GM12865 (cell line): ENCODE results near the gene UFC1.

ENCODE experiments used
- DNase-seq: peaks from one replicate; pipeline ENCODE4 v3.0.0; 2010; ENCODE audit warnings: low read depth
- H3K4me3 ChIP-seq: 2 replicates; pipeline ENCODE4 v1.5.1; 2011; ENCODE audit warnings: mild to moderate bottlenecking, low read depth, low read length, control low read depth
- TF ChIP-seq, protein P1 (sequence below): IDR thresholded peaks from 2 replicates; pipeline ENCODE4 v1.5.1; 2011; ENCODE audit warnings: low read length, control low read depth, low read depth, inconsistent platforms; ENCODE audit not compliant: insufficient read depth; ENCODE audit errors: missing control alignments

Gene UFC1

DNA sequence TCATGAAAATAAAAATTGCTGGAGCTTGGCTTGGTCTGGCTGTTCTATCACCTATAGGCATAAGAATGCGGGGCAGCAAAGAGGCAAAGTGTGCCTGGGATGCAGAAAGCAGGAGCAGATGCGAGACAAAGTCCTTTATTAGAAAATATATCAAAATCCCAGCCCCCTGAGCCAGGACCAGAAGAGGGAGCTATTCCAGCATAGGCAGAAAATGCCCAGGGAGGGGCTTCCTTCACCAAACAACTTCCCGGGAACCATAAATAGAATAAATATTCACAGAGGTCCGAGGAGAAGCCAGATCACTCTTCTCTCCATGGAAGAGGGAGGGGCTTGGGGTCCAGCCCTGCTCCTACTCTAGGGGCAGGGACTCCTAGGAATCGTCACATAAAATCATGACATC is 17.4 kb downstream of the UFC1 start:
- H3K4me3 ChIP-seq: no peak overlapping the region
- TF ChIP-seq, protein P1, sequence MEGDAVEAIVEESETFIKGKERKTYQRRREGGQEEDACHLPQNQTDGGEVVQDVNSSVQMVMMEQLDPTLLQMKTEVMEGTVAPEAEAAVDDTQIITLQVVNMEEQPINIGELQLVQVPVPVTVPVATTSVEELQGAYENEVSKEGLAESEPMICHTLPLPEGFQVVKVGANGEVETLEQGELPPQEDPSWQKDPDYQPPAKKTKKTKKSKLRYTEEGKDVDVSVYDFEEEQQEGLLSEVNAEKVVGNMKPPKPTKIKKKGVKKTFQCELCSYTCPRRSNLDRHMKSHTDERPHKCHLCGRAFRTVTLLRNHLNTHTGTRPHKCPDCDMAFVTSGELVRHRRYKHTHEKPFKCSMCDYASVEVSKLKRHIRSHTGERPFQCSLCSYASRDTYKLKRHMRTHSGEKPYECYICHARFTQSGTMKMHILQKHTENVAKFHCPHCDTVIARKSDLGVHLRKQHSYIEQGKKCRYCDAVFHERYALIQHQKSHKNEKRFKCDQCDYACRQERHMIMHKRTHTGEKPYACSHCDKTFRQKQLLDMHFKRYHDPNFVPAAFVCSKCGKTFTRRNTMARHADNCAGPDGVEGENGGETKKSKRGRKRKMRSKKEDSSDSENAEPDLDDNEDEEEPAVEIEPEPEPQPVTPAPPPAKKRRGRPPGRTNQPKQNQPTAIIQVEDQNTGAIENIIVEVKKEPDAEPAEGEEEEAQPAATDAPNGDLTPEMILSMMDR: no peak
- DNase-seq: no peak

DNA sequence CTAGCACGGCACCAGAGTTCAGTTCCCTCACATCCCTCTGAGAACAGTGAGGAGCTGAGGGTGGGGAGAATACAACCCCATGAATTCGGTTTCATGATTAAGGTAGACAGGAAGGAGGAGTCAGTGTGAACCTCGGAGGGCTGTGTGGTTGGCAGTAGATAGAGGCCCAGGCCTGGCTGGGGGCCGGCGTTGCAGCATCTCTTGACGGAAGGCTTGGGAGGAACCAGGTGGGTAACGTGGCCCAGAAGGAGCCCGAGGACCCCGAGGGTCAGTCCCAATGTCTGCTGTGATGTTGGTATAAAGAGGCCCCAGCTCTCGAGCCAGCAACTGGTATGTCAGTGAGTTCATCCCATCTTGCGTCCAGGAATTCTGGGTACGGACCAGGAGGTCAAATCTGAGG is 17.9 kb downstream of the UFC1 start:
- no peak overlapping the region for H3K4me3 ChIP-seq
- TF ChIP-seq, protein P1: no peak
- DNase-seq: no peak

DNA sequence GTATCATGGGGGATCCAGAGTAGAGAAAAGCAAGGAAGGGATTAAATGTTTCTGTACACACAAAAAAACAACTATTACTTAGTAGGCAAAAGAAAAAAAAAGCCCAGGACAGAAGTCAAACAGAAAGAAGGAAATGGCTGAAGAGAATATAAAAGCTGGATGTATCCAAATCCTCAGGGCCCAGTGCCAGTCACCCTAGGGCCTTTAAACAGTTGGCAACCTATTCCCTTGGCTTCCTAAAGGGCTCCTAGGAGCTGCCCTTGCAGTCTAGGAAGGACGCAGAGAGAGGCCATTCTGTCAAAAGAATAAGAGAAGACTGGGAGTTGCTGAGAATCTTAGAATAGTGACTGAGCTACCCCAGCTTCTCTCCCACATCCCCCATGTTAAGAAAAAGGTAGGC is 18.6 kb downstream of the UFC1 start:
- no peak overlapping the region for H3K4me3 ChIP-seq
- no peak for DNase-seq
- TF ChIP-seq, protein P1: no peak

DNA sequence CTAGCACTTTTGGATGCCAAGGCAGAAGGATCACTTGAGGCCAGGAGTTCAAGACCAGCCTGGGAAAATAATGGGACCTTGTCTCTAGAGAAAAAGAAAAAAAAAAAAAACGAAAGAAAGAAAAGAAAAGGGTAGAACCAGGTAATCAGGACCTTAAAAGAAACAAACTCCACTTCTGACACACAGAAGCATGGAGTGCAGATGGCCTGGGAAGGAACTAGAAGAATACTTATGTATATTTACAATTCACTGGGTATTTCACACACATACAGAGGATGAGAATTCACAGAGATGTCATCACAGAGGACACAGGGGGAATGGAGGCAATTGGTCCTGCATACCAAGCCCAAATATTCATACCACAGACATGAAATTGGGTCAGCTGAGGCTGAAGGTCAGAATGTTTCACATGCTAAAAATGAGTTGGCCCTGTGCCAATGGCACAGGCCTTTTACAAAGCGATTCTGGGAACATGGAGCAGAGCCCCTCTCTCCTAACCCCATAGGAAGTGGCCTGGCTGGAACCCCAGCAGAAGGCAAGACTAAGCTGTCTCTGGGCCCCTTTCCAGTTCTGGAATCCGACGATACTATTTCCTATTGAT is 19.1 kb downstream of the UFC1 start:
- no peak for DNase-seq
- no peak overlapping the region for H3K4me3 ChIP-seq
- TF ChIP-seq, protein P1: no peak

- TF ChIP-seq, protein P1: no peak
- no peak for DNase-seq
- no peak overlapping the region for H3K4me3 ChIP-seq
These were observed 19.9 kb downstream of the UFC1 start for GRCh38 chr1:161173711-161174110.

GRCh38 chr1:161174911-161175310 is 21.1 kb downstream of the UFC1 start:
- DNase-seq: no peak
- H3K4me3 ChIP-seq: no peak overlapping the region
- TF ChIP-seq, protein P1: no peak

GRCh38 chr1:161175771-161176453 is 22.1 kb downstream of the UFC1 start:
- H3K4me3 ChIP-seq: peak overlapping the region; percentile 74
- DNase-seq: peak; percentile 69
- TF ChIP-seq, protein P1: no peak
